HEK293 (cell line): ENCODE measurements around the gene ZNF865.

Experiments
- CTCF ChIP-seq: fragments of 450-650 bp; formaldehyde crosslinking; IDR thresholded peaks from 2 replicates; pipeline ENCODE4 v1.5.1; 2016; ENCODE audit warnings: missing biosample characterization, missing genetic modification characterization
- KLF16 ChIP-seq: fragments of 450-650 bp; formaldehyde crosslinking; IDR thresholded peaks from 2 replicates; pipeline ENCODE4 v1.5.1; 2017; ENCODE audit warnings: missing biosample characterization, missing genetic modification characterization
- PRDM1 ChIP-seq: fragments of 450-650 bp; formaldehyde crosslinking; IDR thresholded peaks from 2 replicates; pipeline ENCODE4; 2016; ENCODE audit warnings: missing biosample characterization, missing genetic modification characterization
- ZBTB21 ChIP-seq: fragments of 450-650 bp; formaldehyde crosslinking; IDR thresholded peaks from 2 replicates; pipeline ENCODE4 v1.5.1; 2017; ENCODE audit warnings: missing biosample characterization, missing genetic modification characterization
- ZNF121 ChIP-seq: fragments of 450-650 bp; formaldehyde crosslinking; IDR thresholded peaks from 2 replicates; pipeline ENCODE4 v1.5.1; 2016; ENCODE audit warnings: missing biosample characterization, missing genetic modification characterization
- ZNF26 ChIP-seq: fragments of 450-650 bp; formaldehyde crosslinking; IDR thresholded peaks from 2 replicates; pipeline ENCODE4 v1.5.1; 2016; ENCODE audit warnings: missing biosample characterization, missing genetic modification characterization
- ZNF324 ChIP-seq: fragments of 450-650 bp; formaldehyde crosslinking; IDR thresholded peaks from 2 replicates; pipeline ENCODE4 v1.5.1; 2016; ENCODE audit warnings: missing biosample characterization, missing genetic modification characterization
- ZSCAN5A ChIP-seq: fragments of 450-650 bp; formaldehyde crosslinking; IDR thresholded peaks from 2 replicates; pipeline ENCODE4 v1.5.1; 2016; ENCODE audit warnings: missing biosample characterization, missing genetic modification characterization

GRCh38 chr19:55633861-55634260, 28.4 kb downstream of the ZNF865 start:
- TF ChIP-seq ZSCAN5A (tag by site-specific recombination): no peak
- no peak for TF ChIP-seq ZNF26
- TF ChIP-seq PRDM1 (tag by site-specific recombination): no peak
- TF ChIP-seq KLF16 (tag by site-specific recombination): no peak
- no peak for TF ChIP-seq ZNF121 (tag by site-specific recombination)
- no peak for TF ChIP-seq CTCF (tag by site-specific recombination)
- no peak for TF ChIP-seq ZNF324 (tag by site-specific recombination)
- no peak for TF ChIP-seq ZBTB21 (tag by site-specific recombination)
